Stimulated activated effector memory CD8-positive, alpha-beta T cell treated with anti-CD3 and anti-CD28 coated beads, Interleukin-12 subunit alpha, Interleukin-12 subunit beta, amount 100 ng/mL, for 72 hours (primary cell): ENCODE measurements around the gene HSD17B11.
"Not testable (repeated sequence)": the region's sequence is repeated elsewhere in the genome, so short reads cannot be mapped to it uniquely, and the experiment has no call there.

Experiments
- ATAC-seq: fragments of 150-1000 bp; cut with Tn5 transposase; 2 replicates; pipeline ENCODE4 v1.10.0; 2021
- DNase-seq, 2 donors: peaks; one replicate each; pipeline ENCODE4 v3.0.0; 2021 to 2022; ENCODE audit warnings: low spot score in 2 of 2
- H3K27ac Mint-ChIP-seq: one replicate; pipeline ENCODE4 v1.8.0; 2022; ENCODE audit warnings: mild to moderate bottlenecking, mixed read lengths
- H3K36me3 Mint-ChIP-seq: one replicate; pipeline ENCODE4 v1.8.0; 2022; ENCODE audit warnings: mild to moderate bottlenecking, mixed read lengths
- H3K4me1 Mint-ChIP-seq: one replicate; pipeline ENCODE4 v1.8.0; 2022; ENCODE audit warnings: mixed read lengths
- H3K4me3 Mint-ChIP-seq: one replicate; pipeline ENCODE4 v1.8.0; 2022; ENCODE audit warnings: mild to moderate bottlenecking, mixed read lengths
- H3K9me3 Mint-ChIP-seq: one replicate; pipeline ENCODE4 v1.8.0; 2022; ENCODE audit warnings: mixed read lengths

Gene HSD17B11

GRCh38 chr4:87388901-87389300, 2.1 kb downstream of the HSD17B11 start:
- peak overlapping the region; percentile 63 for H3K27ac Mint-ChIP-seq
- no peaks in the 10 kb centered on the region for H3K9me3 Mint-ChIP-seq
- no peak for DNase-seq
- H3K4me1 Mint-ChIP-seq = peaks cover 45% of the 10 kb centered on the region
- H3K36me3 Mint-ChIP-seq = no peaks in the 10 kb centered on the region
- ATAC-seq = no peak
- peak overlapping the region; percentile 84 for H3K4me3 Mint-ChIP-seq

DNA sequence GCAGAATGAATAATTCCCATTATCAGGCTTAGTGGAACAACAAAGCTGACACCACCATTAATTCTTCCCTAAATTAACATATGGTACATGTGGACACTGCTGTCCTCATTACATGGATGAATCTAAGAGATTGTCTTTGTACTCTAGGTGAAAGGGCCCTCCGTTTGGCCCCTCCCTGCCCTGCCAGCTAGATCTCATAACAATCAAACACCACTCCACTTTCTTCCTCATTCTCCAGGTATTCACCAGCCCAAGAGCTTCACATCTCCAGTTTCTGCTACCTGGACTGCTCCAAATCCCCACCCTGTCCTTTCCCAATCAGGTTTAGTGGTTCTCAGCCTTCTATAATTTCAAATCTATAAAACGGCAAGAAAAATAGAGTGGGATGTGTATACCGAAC, 3.8 kb downstream of the HSD17B11 start:
- DNase-seq (no peak), ATAC-seq (no peak)
- H3K9me3 Mint-ChIP-seq = no peaks in the 10 kb centered on the region
- H3K4me1 Mint-ChIP-seq = peaks cover 58% of the 10 kb centered on the region
- peak overlapping the region; percentile 63 for H3K27ac Mint-ChIP-seq
- no peaks in the 10 kb centered on the region for H3K36me3 Mint-ChIP-seq
- H3K4me3 Mint-ChIP-seq = no peak overlapping the region

DNA sequence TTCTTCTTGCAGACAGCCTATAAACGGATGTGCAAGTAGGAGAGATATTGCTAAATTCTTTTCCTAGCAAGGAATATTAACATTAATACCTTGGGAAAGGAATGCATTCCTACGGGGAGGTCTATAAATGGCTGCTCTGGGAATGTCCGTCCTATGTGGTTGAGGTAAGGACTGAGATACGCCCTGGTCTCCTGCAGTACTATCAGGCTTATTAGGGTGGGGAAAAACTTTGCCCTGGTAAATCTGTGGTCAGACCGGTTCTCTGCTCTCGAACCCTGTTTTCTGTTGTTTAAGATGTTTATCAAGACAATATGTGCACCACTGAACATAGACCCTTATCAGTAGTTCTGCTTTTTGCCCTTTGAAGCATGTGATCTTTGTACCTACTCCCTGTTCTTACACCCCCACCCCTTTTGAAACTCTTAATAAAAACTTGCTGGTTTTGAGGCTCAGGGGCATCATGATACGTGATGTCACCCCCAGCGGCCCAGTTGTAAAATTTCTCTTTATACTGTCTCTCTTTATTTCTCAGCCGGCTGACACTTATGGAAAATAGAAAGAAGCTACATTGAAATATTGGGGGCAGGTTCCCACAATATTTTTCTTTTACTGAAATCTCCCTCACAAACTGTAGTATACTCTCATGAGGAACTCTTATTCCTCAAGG, 6.4 kb downstream of the HSD17B11 start:
- not testable (repeated sequence) for DNase-seq, H3K4me3 Mint-ChIP-seq
- H3K36me3 Mint-ChIP-seq = peaks cover 24% of the 10 kb centered on the region

DNA sequence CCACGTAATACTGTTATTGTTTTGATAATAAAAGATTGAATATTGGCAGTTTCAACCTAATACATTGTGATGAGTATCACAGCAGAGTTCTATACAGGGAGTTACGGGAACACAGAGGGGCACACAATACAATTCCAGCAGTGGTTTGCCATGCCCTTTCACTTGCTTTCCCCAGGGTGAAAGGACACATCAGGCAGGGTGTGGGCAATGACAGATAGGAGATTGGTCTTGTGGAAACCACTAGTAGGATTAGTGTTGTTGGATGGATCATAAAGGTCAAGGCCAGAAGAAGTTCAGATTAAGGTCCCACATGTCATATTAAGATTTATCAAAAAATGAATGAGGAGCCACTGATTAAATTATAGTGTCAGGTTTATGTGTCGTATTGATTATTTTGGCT, 8.1 kb downstream of the HSD17B11 start:
- no peak overlapping the region for H3K4me3 Mint-ChIP-seq
- H3K9me3 Mint-ChIP-seq = no peaks in the 10 kb centered on the region
- H3K4me1 Mint-ChIP-seq = peaks cover 40% of the 10 kb centered on the region
- peak overlapping the region; percentile 4 for H3K27ac Mint-ChIP-seq
- DNase-seq (no peak), ATAC-seq (no peak)
- H3K36me3 Mint-ChIP-seq = peaks cover 24% of the 10 kb centered on the region

More for the DNA sequence above, 6.4 kb downstream of the HSD17B11 start:
- not testable (repeated sequence) for H3K9me3 Mint-ChIP-seq, ATAC-seq, H3K27ac Mint-ChIP-seq
- H3K4me1 Mint-ChIP-seq = peaks cover 54% of the 10 kb centered on the region

- no peak overlapping the region for H3K4me3 Mint-ChIP-seq
Observed at GRCh38 chr4:87382116-87382515, 8.9 kb downstream of the HSD17B11 start.

DNA sequence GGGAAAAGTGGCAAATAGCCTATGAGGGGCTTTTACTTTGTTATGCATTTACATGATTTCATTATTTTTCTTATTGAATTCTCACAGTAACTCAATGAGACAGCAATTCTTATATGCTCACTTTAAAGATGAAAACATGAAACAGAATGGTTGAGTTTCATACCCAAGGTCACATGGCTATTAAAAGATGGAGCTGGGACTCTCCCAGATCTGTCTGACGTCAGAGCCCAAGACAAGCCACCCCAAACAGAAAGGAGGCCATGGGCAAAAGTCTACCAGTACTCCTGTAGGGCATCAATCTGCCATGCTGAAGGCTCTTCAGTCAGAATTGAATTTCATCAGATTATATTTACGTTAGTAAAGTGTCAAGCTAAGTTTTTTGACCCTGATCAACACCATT, 13.2 kb downstream of the HSD17B11 start:
- Mint-ChIP-seq H3K4me3 (no peak overlapping the region), H3K9me3 (no peaks in the 10 kb centered on the region), H3K4me1 (peaks cover 2% of the 10 kb centered on the region), H3K36me3 (peaks cover 49% of the 10 kb centered on the region), H3K27ac (no peak overlapping the region)
- no peak for DNase-seq
- ATAC-seq = no peak

More at GRCh38 chr4:87382116-87382515, 8.9 kb downstream of the HSD17B11 start:
- ATAC-seq (no peak), DNase-seq (no peak)
- H3K4me1 Mint-ChIP-seq = peaks cover 32% of the 10 kb centered on the region
- H3K27ac Mint-ChIP-seq = no peak overlapping the region
- H3K36me3 Mint-ChIP-seq = peaks cover 24% of the 10 kb centered on the region
- no peaks in the 10 kb centered on the region for H3K9me3 Mint-ChIP-seq

DNA sequence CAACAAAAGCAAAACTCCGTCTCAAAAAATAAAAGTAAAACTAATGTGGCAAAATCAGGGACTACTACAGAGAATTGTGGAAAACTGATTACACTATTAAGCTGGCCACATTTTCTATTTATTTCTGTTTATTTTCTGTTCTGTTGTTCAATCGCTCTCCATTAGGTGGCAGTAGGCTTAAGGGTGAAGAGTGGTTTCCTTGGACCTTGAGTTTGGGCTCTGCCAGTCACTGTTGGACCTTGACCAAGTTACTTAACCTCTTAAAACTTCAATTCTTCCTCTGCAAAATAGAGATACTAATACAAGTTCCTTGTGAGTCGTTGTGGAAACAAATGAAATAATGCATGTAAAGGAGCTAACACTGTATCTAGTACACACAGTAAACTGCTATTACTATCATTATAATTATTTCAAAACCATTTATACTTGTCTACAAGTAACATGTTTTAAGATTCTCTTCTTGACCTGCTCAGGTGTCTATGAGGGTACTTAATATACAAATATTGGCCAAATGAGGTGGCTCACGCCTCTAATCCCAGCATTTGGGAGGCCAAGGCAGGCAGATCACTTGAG, 15.2 kb downstream of the HSD17B11 start:
- no peak for DNase-seq
- H3K36me3 Mint-ChIP-seq = peaks cover 56% of the 10 kb centered on the region
- no peak overlapping the region for H3K4me3 Mint-ChIP-seq
- no peaks in the 10 kb centered on the region for H3K9me3 Mint-ChIP-seq
- H3K27ac Mint-ChIP-seq = no peak overlapping the region
- H3K4me1 Mint-ChIP-seq = no peaks in the 10 kb centered on the region
- ATAC-seq = peak; percentile 40

- no peak for ATAC-seq
- H3K9me3 Mint-ChIP-seq = no peaks in the 10 kb centered on the region
- H3K27ac Mint-ChIP-seq = no peak overlapping the region
Observed at GRCh38 chr4:87370068-87370467, 20.9 kb downstream of the HSD17B11 start.

GRCh38 chr4:87366521-87367162, 24.3 kb downstream of the HSD17B11 start:
- Mint-ChIP-seq H3K4me3 (no peak overlapping the region), H3K4me1 (no peaks in the 10 kb centered on the region), H3K9me3 (no peaks in the 10 kb centered on the region), H3K36me3 (peaks cover 79% of the 10 kb centered on the region), H3K27ac (no peak overlapping the region)
- no peak for DNase-seq
- ATAC-seq = no peak

More at GRCh38 chr4:87370068-87370467, 20.9 kb downstream of the HSD17B11 start:
- peaks cover 84% of the 10 kb centered on the region for H3K36me3 Mint-ChIP-seq
- no peak overlapping the region for H3K4me3 Mint-ChIP-seq
- no peak for DNase-seq
- no peaks in the 10 kb centered on the region for H3K4me1 Mint-ChIP-seq

DNA sequence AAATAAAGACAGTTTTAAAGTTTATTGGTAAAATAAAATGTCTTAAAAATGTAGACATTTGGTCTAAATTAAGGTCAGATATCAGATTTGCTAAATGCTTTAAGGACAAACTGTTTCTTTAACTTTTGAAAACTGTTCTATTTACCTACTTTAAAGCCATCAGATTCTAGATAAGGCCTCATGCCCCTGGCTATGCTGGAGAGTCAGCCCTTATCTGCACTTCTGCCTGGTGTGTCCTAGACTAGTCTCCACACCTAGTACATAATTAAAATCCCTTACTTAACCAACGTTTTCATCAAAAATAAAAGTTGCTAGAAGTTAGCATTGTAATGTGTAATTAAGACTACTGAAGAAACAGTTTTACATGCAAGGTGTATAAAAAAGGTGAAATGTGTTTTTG, 25.6 kb downstream of the HSD17B11 start:
- H3K36me3 Mint-ChIP-seq = peaks cover 75% of the 10 kb centered on the region
- DNase-seq = no peak

GRCh38 chr4:87363552-87363951, 27.4 kb downstream of the HSD17B11 start:
- peaks cover 58% of the 10 kb centered on the region for H3K36me3 Mint-ChIP-seq

More for the DNA sequence above, 25.6 kb downstream of the HSD17B11 start:
- Mint-ChIP-seq H3K4me1 (no peaks in the 10 kb centered on the region), H3K4me3 (no peak overlapping the region), H3K27ac (no peak overlapping the region), H3K9me3 (no peaks in the 10 kb centered on the region)
- ATAC-seq = no peak

DNA sequence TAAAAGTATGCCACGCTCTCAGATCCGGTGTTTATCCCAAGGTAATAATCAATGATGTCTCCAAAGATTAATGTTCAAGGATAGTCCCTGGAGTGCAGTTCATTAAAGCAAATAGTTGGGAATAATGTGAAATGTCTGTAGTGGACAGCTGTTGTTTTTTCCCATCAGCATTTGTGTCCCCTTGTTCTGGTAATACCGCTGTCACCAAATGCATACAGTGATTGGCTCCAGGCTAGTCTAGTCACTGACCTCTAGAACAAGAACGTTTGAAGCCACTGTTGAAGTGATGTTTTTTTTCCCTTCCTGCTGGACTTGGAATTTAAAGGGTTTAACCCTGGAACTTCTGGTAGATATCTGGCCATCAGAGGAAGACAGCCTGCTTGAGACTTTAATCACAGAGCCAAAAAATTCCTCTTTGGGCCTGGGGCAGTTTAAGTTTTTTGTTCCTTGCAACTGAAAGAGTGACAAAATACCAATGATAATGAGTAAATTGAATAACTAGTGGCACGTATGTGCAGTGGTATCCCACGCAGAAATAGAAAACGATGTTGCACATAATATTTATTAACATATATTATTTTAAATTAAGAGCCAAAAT, 30.6 kb downstream of the HSD17B11 start:
- H3K4me3 Mint-ChIP-seq = no peak overlapping the region
- no peaks in the 10 kb centered on the region for H3K4me1 Mint-ChIP-seq
- no peak overlapping the region for H3K27ac Mint-ChIP-seq
- no peaks in the 10 kb centered on the region for H3K9me3 Mint-ChIP-seq
- H3K36me3 Mint-ChIP-seq = peaks cover 56% of the 10 kb centered on the region
- no peak for ATAC-seq
- no peak for DNase-seq

More at GRCh38 chr4:87363552-87363951, 27.4 kb downstream of the HSD17B11 start:
- Mint-ChIP-seq H3K4me1 (no peaks in the 10 kb centered on the region), H3K27ac (no peak overlapping the region), H3K4me3 (no peak overlapping the region), H3K9me3 (no peaks in the 10 kb centered on the region)
- ATAC-seq = no peak
- no peak for DNase-seq

GRCh38 chr4:87359258-87359657, 31.7 kb downstream of the HSD17B11 start:
- no peak for ATAC-seq
- Mint-ChIP-seq H3K4me3 (no peak overlapping the region), H3K4me1 (no peaks in the 10 kb centered on the region), H3K9me3 (no peaks in the 10 kb centered on the region), H3K27ac (peak overlapping the region; percentile 51), H3K36me3 (peaks cover 56% of the 10 kb centered on the region)
- DNase-seq = no peak

DNA sequence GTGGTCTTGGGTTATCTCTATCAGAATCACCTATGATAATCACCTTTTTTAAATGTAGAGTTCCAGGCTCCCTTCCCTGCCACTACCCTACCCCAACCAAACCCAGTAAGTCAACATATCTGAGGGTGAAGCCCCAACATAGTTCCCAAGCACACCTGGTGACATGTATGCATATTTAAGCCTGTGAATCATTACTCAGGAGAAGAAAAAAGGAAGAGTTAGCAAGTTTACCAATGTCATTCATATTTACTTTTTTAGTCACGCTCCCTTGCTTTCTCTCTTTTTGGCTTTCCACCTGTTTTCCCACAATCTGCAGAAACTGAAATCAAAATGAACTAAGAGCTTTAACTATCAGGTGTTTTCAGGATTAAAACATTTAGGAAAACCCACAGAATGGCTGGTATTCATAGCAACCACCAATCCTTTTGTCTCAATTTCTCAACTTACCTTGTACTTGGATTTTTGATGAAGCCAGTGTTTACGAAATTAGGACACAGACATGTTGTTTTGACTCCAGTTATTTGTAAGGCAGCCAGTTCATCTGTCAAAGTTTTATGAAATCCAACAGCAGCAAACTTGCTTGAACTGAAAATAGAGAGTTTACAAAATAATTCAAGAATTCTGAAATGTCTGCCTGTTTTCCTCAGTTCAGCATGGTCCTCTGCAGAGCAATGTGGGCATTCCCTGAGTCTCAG, 34.0 kb downstream of the HSD17B11 start:
- peaks cover 50% of the 10 kb centered on the region for H3K36me3 Mint-ChIP-seq
- no peak overlapping the region for H3K4me3 Mint-ChIP-seq
- no peaks in the 10 kb centered on the region for H3K9me3 Mint-ChIP-seq
- DNase-seq (no peak), ATAC-seq (no peak)
- H3K4me1 Mint-ChIP-seq = no peaks in the 10 kb centered on the region
- H3K27ac Mint-ChIP-seq = peak overlapping the region; percentile 29
